Stimulated activated CD4-positive, alpha-beta T cell treated with anti-CD3 and anti-CD28 coated beads, Interleukin-12 subunit alpha, Interleukin-12 subunit beta, amount 100 ng/mL, for 24 hours (primary cell): ENCODE data around the gene MMP8.

Experiments
- DNase-seq, 2 experiments: peaks; one replicate each; pipeline ENCODE4 v3.0.0-alpha.2; 2020; ENCODE audit warnings: low read depth in 2 of 2

MMP8 gene

GRCh38 chr11:102722821-102723220, 1.9 kb downstream of the MMP8 start:
- no peak for DNase-seq

GRCh38 chr11:102719620-102720277, 5.0 kb downstream of the MMP8 start:
- no peak for DNase-seq

- no peak for DNase-seq
Measured at GRCh38 chr11:102717280-102717679, 7.5 kb downstream of the MMP8 start.

- no peak for DNase-seq
Measured at GRCh38 chr11:102716527-102716926, 8.2 kb downstream of the MMP8 start.

- no peak for DNase-seq
Measured at GRCh38 chr11:102712137-102712536, 12.6 kb downstream of the MMP8 start.

- no peak for DNase-seq
Measured at GRCh38 chr11:102709201-102709945, 15.4 kb downstream of the MMP8 start.

- no peak for DNase-seq
Measured at GRCh38 chr11:102708654-102709053, 16.1 kb downstream of the MMP8 start.

- DNase-seq, result no peak
Measured at GRCh38 chr11:102705626-102706025, 19.1 kb downstream of the MMP8 start, which contains the start of gene MMP27. MMP27 (minus strand) TSS chr11:102705769; CDS start chr11:102705714, 55 bp downstream.

- no peak for DNase-seq
Measured at GRCh38 chr11:102704841-102705240, 19.9 kb downstream of the MMP8 start.

GRCh38 chr11:102703826-102704493, 20.8 kb downstream of the MMP8 start:
- DNase-seq, result no peak

GRCh38 chr11:102695201-102695600, 29.6 kb downstream of the MMP8 start:
- DNase-seq, result no peak

GRCh38 chr11:102685754-102686153, 39.0 kb downstream of the MMP8 start:
- DNase-seq, result no peak

GRCh38 chr11:102685338-102685737, 39.4 kb downstream of the MMP8 start:
- DNase-seq, result no peak

- no peak for DNase-seq
Measured at GRCh38 chr11:102683277-102683676, 41.5 kb downstream of the MMP8 start.

- no peak for DNase-seq
Measured at GRCh38 chr11:102680945-102681344, 43.8 kb downstream of the MMP8 start.

GRCh38 chr11:102678022-102678421, 46.7 kb downstream of the MMP8 start:
- no peak for DNase-seq

- no peak for DNase-seq
Measured at GRCh38 chr11:102676084-102676483, 48.7 kb downstream of the MMP8 start.

- no peak for DNase-seq
Measured at GRCh38 chr11:102669664-102670063, 55.1 kb downstream of the MMP8 start.

GRCh38 chr11:102666331-102666957, 58.3 kb downstream of the MMP8 start:
- no peak for DNase-seq

- peak in 1 of 2 experiments; percentile 4 for DNase-seq
Measured at GRCh38 chr11:102664001-102664752, 60.6 kb downstream of the MMP8 start.

GRCh38 chr11:102662607-102663006, 62.1 kb downstream of the MMP8 start:
- DNase-seq, result no peak
